A673 (cell line): ENCODE measurements around the gene MGAT4A. TPM values are rescaled to one million over a fixed set of nuclear protein-coding genes. Genes with fewer than 3 reads are reported as not detected.

Experiments used
- BruUV-seq: library from RNA; stranded (reverse); fragments of 400-500 nt; replicated peaks from 2 replicates; lab custom pipeline; 2021; lab: Mats Ljungman, UMichigan
- CTCF ChIA-PET: fragments of 300-600 bp; sonication (Branson Sonifier 250); formaldehyde crosslinking; loops from one replicate; lab custom pipeline; 2022; ENCODE audit warnings: antibody characterized with exemption; lab: Charles Lee
- POLR2A ChIA-PET: fragments of 300-600 bp; sonication (Branson Sonifier 250); formaldehyde crosslinking; loops from one replicate; lab custom pipeline; 2022; ENCODE audit warnings: antibody characterized with exemption; ENCODE audit not compliant: low non-redundant PET; lab: Charles Lee
- DNase-seq: peaks from one replicate; pipeline ENCODE4 v3.0.0-alpha.2; 2015; ENCODE audit warnings: low spot score
- H3K27ac ChIP-seq: fragments of 200-600 bp; sonication (generic); 2 replicates; pipeline ENCODE4 v1.5.1; 2016; ENCODE audit warnings: mixed run types, low read depth, mild to moderate bottlenecking, mixed read lengths, antibody characterized with exemption, low read length; ENCODE audit not compliant: poor library complexity, severe bottlenecking
- H3K27me3 ChIP-seq: fragments of 200-600 bp; sonication (generic); replicated peaks from 2 replicates; pipeline ENCODE4 v1.6.1; 2017; ENCODE audit warnings: mixed run types, low read depth, mild to moderate bottlenecking, mixed read lengths, antibody characterized with exemption, low read length; ENCODE audit not compliant: insufficient read depth, poor library complexity
- H3K36me3 ChIP-seq: fragments of 200-600 bp; sonication (generic); 2 replicates; pipeline ENCODE4 v1.6.1; 2016; ENCODE audit warnings: mixed run types, mild to moderate bottlenecking, mixed read lengths, antibody characterized with exemption, low read length; ENCODE audit not compliant: insufficient read depth, poor library complexity, severe bottlenecking
- H3K4me1 ChIP-seq: fragments of 200-600 bp; sonication (generic); 2 replicates; pipeline ENCODE4 v1.6.1; 2017; ENCODE audit warnings: mixed run types, mild to moderate bottlenecking, mixed read lengths, antibody characterized with exemption, low read length; ENCODE audit not compliant: insufficient read depth, poor library complexity, severe bottlenecking
- H3K4me3 ChIP-seq: fragments of 200-600 bp; sonication (generic); 2 replicates; pipeline ENCODE4 v1.5.1; 2016; ENCODE audit warnings: low read depth, mixed run types, mild to moderate bottlenecking, mixed read lengths, low read length; ENCODE audit not compliant: poor library complexity, severe bottlenecking
- H3K9me3 ChIP-seq: fragments of 200-600 bp; sonication (generic); 2 replicates; pipeline ENCODE4 v1.6.1; 2016; ENCODE audit warnings: mixed run types, low read depth, mild to moderate bottlenecking, mixed read lengths, antibody characterized with exemption, low read length; ENCODE audit not compliant: poor library complexity, severe bottlenecking
- EZH2 ChIP-seq: fragments of 200-600 bp; sonication (generic); IDR thresholded peaks from 2 replicates; pipeline ENCODE4 v1.6.1; 2017; ENCODE audit warnings: borderline replicate concordance, low read depth, mild to moderate bottlenecking, mixed read lengths, antibody characterized with exemption, low read length; ENCODE audit not compliant: poor library complexity, severe bottlenecking
- intact Hi-C: fragments of 100-400 bp; cut with micrococcal nuclease; formaldehyde crosslinking; loops from one replicate; pipeline ENCODE4 v1.10.0; 2022; ENCODE audit not compliant: unreplicated experiment
- total RNA-seq: library from RNA; stranded (reverse); gene quantifications from 2 replicates; pipeline ENCODE4 v1.2.3, GENCODE V29; 2021
- TF ChIP-seq, protein P1 (sequence below): fragments of 300-800, 200-600 bp; sonication (generic); conservative IDR thresholded peaks from 2 replicates; pipeline ENCODE4 v1.5.1; 2017; ENCODE audit warnings: low read depth, mild to moderate bottlenecking, antibody characterized with exemption, low read length, moderate library complexity, mixed read lengths

Gene MGAT4A
- total RNA-seq, 1 experiment from 2014 or later, result 0.09 TPM

DNA sequence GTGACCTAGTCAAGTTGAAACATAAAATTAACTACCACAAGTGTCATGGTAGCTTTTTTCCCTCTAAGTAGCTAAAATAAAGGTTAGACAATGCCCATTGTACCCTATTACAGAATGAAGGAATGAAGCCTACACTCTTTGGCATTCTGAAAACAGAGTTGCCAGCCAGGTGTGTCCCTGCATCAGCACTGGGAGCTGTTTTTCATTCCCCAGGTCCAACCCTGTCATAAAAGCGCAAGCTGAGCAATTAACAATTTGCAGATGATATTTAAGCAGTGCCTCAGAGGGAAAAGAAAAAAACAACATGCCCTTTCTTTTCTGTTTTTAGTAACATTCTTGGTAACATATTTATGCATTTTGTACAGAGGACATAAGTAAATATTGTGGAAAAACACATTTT is 46.8 kb upstream of the MGAT4A start:
- no peak for DNase-seq
- peaks cover 16% of the 10 kb centered on the region for H3K9me3 ChIP-seq
- H3K27me3 ChIP-seq, result peaks cover 4% of the 10 kb centered on the region
- no peak overlapping the region for H3K4me3 ChIP-seq
- intact Hi-C loops, result no loop called here
- H3K27ac ChIP-seq, result no peak overlapping the region
- no peaks in the 10 kb centered on the region for H3K4me1 ChIP-seq
- ChIA-PET POLR2A (no interaction called here), CTCF (no interaction called here)
- H3K36me3 ChIP-seq, result no peaks in the 10 kb centered on the region
- TF ChIP-seq EZH2, result no peak
- TF ChIP-seq, protein P1, sequence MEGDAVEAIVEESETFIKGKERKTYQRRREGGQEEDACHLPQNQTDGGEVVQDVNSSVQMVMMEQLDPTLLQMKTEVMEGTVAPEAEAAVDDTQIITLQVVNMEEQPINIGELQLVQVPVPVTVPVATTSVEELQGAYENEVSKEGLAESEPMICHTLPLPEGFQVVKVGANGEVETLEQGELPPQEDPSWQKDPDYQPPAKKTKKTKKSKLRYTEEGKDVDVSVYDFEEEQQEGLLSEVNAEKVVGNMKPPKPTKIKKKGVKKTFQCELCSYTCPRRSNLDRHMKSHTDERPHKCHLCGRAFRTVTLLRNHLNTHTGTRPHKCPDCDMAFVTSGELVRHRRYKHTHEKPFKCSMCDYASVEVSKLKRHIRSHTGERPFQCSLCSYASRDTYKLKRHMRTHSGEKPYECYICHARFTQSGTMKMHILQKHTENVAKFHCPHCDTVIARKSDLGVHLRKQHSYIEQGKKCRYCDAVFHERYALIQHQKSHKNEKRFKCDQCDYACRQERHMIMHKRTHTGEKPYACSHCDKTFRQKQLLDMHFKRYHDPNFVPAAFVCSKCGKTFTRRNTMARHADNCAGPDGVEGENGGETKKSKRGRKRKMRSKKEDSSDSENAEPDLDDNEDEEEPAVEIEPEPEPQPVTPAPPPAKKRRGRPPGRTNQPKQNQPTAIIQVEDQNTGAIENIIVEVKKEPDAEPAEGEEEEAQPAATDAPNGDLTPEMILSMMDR, result no peak
- BruUV-seq, result no TSS peak

DNA sequence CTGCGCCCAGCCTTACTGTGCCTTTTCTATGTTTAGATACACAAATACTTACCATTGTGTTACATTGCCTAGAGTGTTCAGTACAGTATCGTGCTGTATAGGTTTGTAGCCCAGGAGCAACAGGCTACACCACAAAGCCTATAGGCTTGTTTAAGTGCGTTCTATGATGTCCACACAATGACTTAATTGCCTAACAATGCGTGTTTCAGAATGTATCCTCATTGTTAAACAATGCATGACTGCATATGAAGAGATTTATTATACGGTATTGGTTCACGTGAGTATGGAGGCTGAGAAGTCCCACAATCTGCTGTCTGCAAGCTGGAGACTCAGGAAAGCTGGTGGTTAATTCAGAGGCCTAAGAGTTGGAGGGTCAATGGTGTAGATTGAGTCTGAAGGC is 46.1 kb upstream of the MGAT4A start:
- TF ChIP-seq EZH2, result no peak
- TF ChIP-seq, protein P1, result no peak
- H3K4me3 ChIP-seq, result no peak overlapping the region
- H3K9me3 ChIP-seq, result peaks cover 9% of the 10 kb centered on the region
- no peaks in the 10 kb centered on the region for H3K4me1 ChIP-seq
- H3K27me3 ChIP-seq, result peaks cover 4% of the 10 kb centered on the region
- no peak overlapping the region for H3K27ac ChIP-seq
- DNase-seq, result no peak
- CTCF ChIA-PET, result no interaction called here
- POLR2A ChIA-PET, result no interaction called here
- intact Hi-C loops, result no loop called here
- H3K36me3 ChIP-seq, result no peaks in the 10 kb centered on the region
- no TSS peak for BruUV-seq

DNA sequence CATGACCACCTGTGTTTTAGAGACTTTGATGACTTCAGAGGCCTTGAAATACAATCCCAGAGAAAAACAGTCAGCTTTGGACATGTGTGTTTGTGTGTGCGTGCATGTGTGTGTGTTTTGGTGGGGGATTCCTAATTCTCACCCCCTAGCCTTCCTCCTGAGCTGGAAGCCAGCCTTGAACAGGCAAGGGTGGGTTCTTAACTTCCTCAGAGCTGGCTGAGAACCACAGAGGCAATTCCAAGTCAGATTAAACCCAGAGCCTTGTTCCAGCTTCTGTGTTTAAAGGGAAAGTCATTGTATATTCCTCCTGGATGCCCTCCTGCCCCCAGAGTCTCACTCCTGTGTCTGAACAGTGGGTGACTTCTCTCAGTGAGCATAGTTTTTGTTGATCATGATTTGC is 45.2 kb upstream of the MGAT4A start:
- H3K4me1 ChIP-seq, result no peaks in the 10 kb centered on the region
- H3K4me3 ChIP-seq, result no peak overlapping the region
- peaks cover under 1% of the 10 kb centered on the region for H3K9me3 ChIP-seq
- CTCF ChIA-PET, result interaction anchor here (0.7 kb wide), 1 partner anchor 61 kb away, joined by 3 read pairs; no protein-coding TSS in a partner anchor
- POLR2A ChIA-PET, result no interaction called here
- TF ChIP-seq, protein P1, result no peak
- no peak for TF ChIP-seq EZH2
- no peak for DNase-seq
- BruUV-seq, result no TSS peak
- peaks cover 4% of the 10 kb centered on the region for H3K27me3 ChIP-seq
- intact Hi-C loops, result no loop called here
- no peak overlapping the region for H3K27ac ChIP-seq
- no peaks in the 10 kb centered on the region for H3K36me3 ChIP-seq
